GM18951 (cell line): ENCODE measurements around the gene TAPT1.

Source experiments
- POLR2A ChIP-seq: IDR thresholded peaks from 4 replicates; pipeline ENCODE4 v1.6.1; 2011; ENCODE audit warnings: mild to moderate bottlenecking; ENCODE audit not compliant: insufficient read length, insufficient read depth; ENCODE audit errors: extremely low read depth
- in situ Hi-C: fragments of 300-500 bp; cut with MboI; formaldehyde crosslinking; loops from one replicate; pipeline ENCODE4 v1.12.0; 2022; ENCODE audit warnings: low sequenced_read_pairs, mixed read lengths, inconsistent platforms; ENCODE audit not compliant: unreplicated experiment

Gene TAPT1

GRCh38 chr4:16238327-16238726 is 12.1 kb upstream of the TAPT1 start:
- in situ Hi-C loops = no loop called here
- TF ChIP-seq POLR2A = no peak

GRCh38 chr4:16237715-16238114 is 11.4 kb upstream of the TAPT1 start:
- in situ Hi-C loops = no loop called here
- no peak for TF ChIP-seq POLR2A

- TF ChIP-seq POLR2A = no peak
Measured at GRCh38 chr4:16236402-16237023, 10.2 kb upstream of the TAPT1 start.

GRCh38 chr4:16235209-16235608 is 8.9 kb upstream of the TAPT1 start:
- in situ Hi-C loops = no loop called here
- no peak for TF ChIP-seq POLR2A

More at GRCh38 chr4:16236402-16237023, 10.2 kb upstream of the TAPT1 start:
- in situ Hi-C loops = no loop called here

GRCh38 chr4:16233569-16234177 is 7.4 kb upstream of the TAPT1 start:
- no peak for TF ChIP-seq POLR2A
- in situ Hi-C loops = no loop called here

GRCh38 chr4:16231570-16232245 is 5.4 kb upstream of the TAPT1 start:
- in situ Hi-C loops = no loop called here
- TF ChIP-seq POLR2A = no peak

GRCh38 chr4:16230308-16230707 is 4.0 kb upstream of the TAPT1 start:
- TF ChIP-seq POLR2A = no peak
- in situ Hi-C loops = no loop called here

GRCh38 chr4:16229604-16230003 is 3.3 kb upstream of the TAPT1 start:
- in situ Hi-C loops = no loop called here
- no peak for TF ChIP-seq POLR2A

- no peak for TF ChIP-seq POLR2A
- in situ Hi-C loops = no loop called here
Measured at GRCh38 chr4:16227462-16227868, 1.2 kb upstream of the TAPT1 start.

- in situ Hi-C loops = no loop called here
- TF ChIP-seq POLR2A = no peak
Measured at GRCh38 chr4:16226816-16227461, 668 bp upstream of the TAPT1 start.

- TF ChIP-seq POLR2A = no peak
- in situ Hi-C loops = no loop called here
Measured at GRCh38 chr4:16225167-16225862, 956 bp downstream of the TAPT1 start.

- TF ChIP-seq POLR2A = no peak
- in situ Hi-C loops = no loop called here
Measured at GRCh38 chr4:16224264-16225166, 1.8 kb downstream of the TAPT1 start.
